Stimulated activated CD8-positive, alpha-beta memory T cell treated with anti-CD3 and anti-CD28 coated beads, Interleukin-15, amount 100 ng/mL, for 24 hours (primary cell): ENCODE data around the gene RBL1.

Source experiments
- DNase-seq: peaks from one replicate; pipeline ENCODE4 v3.0.0-alpha.2; 2020; ENCODE audit warnings: low read depth

The RBL1 gene

GRCh38 chr20:36951198-36951978 is 144.4 kb downstream of the RBL1 start, which contains the start of gene SAMHD1:
Gene SAMHD1, minus strand, starts transcription at chr20:36951708. Its CDS starts 65 bp downstream, at chr20:36951643.
- DNase-seq = peak; percentile 70

GRCh38 chr20:36950414-36951197 is 145.2 kb downstream of the RBL1 start:
- DNase-seq = peak; percentile 12
